HCT116 (cell line): ENCODE measurements around the gene GOLM1. TPM values are rescaled to one million over a fixed set of nuclear protein-coding genes. Genes with fewer than 3 reads are reported as not detected.

Source experiments
- ATAC-seq: fragments of 200-7000 bp; cut with Tn5 transposase; 2 replicates; pipeline ENCODE4 v1.9.1; 2020; ENCODE audit warnings: mild to moderate bottlenecking, moderate library complexity
- BruUV-seq: library from RNA; stranded (reverse); fragments of 400-500 nt; replicated peaks from 2 replicates; lab custom pipeline; 2021; lab: Mats Ljungman, UMichigan
- CTCF ChIA-PET: fragments of 300-600 bp; sonication (Branson Sonifier 250); formaldehyde crosslinking; loops from one replicate; lab custom pipeline; 2021; ENCODE audit warnings: antibody characterized with exemption; lab: Charles Lee
- POLR2A ChIA-PET: fragments of 300-600, 350-600 bp; sonication (Branson Sonifier 250); formaldehyde crosslinking; loops from one replicate; lab custom pipeline; 2021; ENCODE audit warnings: antibody characterized with exemption; lab: Charles Lee
- RAD21 ChIA-PET, 2 experiments: fragments of 300-600 bp; sonication (Branson Sonifier 250); formaldehyde crosslinking; loops; one replicate each; lab custom pipeline; 2023; ENCODE audit warnings: low total read pairs in 2 of 2; ENCODE audit not compliant: uncharacterized antibody in 2 of 2, unreplicated experiment in 2 of 2, low non-redundant PET in 1 of 2; lab: Charles Lee
- DNase-seq: peaks from one replicate; pipeline ENCODE4 v3.0.0-alpha.2; 2010; ENCODE audit warnings: low read depth, low spot score
- H2AFZ ChIP-seq: fragments of 200-600 bp; shearing (Covaris generic), sonication (generic); 2 replicates; pipeline ENCODE4 v1.6.1; 2017; ENCODE audit warnings: low read depth, mixed run types, mixed read lengths, antibody characterized with exemption, low read length; ENCODE audit not compliant: poor library complexity, severe bottlenecking
- H3K27ac ChIP-seq: 2 replicates; pipeline ENCODE4 v1.5.1; 2012; ENCODE audit warnings: low read depth, low read length
- H3K27me3 ChIP-seq: fragments of 200-600 bp; sonication (generic); 2 replicates; pipeline ENCODE4 v1.6.1; 2016; ENCODE audit warnings: mixed run types, low read length, mixed read lengths; ENCODE audit not compliant: insufficient read depth
- H3K36me3 ChIP-seq, 2 experiments: fragments of 200-500 bp in 1 of 2; fragments of 200-600 bp in 1 of 2; sonication (Bioruptor generic) in 1 of 2; sonication (generic) in 1 of 2; 2 replicates each; pipeline versions ENCODE4 v1.5.1 to v1.6.1; 2014 to 2016; ENCODE audit warnings: low read length in 2 of 2, inconsistent platforms in 1 of 2, mixed read lengths in 1 of 2, mixed run types in 1 of 2; ENCODE audit not compliant: insufficient read depth in 2 of 2, control insufficient read depth in 1 of 2
- H3K4me1 ChIP-seq, 2 experiments: fragments of 200-600 bp in 1 of 2; sonication (generic) in 1 of 2; 2 replicates each; pipeline versions ENCODE4 v1.5.1 to v1.6.1; 2012 to 2017; ENCODE audit warnings: low read length in 2 of 2, inconsistent platforms in 1 of 2, mild to moderate bottlenecking in 1 of 2, mixed read lengths in 1 of 2, mixed run types in 1 of 2, moderate library complexity in 1 of 2; ENCODE audit not compliant: insufficient read depth in 2 of 2, control insufficient read depth in 1 of 2
- H3K4me2 ChIP-seq: fragments of 200-600 bp; sonication (generic); 2 replicates; pipeline ENCODE4 v1.6.1; 2017; ENCODE audit warnings: mixed run types, low read length, mixed read lengths
- H3K4me3 ChIP-seq, 2 experiments: fragments of 200-600 bp in 1 of 2; sonication (generic) in 1 of 2; replicated peaks in 1 of 2; 2 replicates each; pipeline ENCODE4 v1.5.1; 2011 to 2016; ENCODE audit warnings: low read length in 2 of 2, control low read depth in 1 of 2, low read depth in 1 of 2, mild to moderate bottlenecking in 1 of 2, mixed read lengths in 1 of 2, mixed run types in 1 of 2
- H3K79me2 ChIP-seq: fragments of 200-600 bp; sonication (generic); 2 replicates; pipeline ENCODE4 v1.6.1; 2017; ENCODE audit warnings: mild to moderate bottlenecking, mixed run types, low read length, moderate library complexity, mixed read lengths; ENCODE audit not compliant: insufficient read depth
- H3K9ac ChIP-seq: fragments of 200-600 bp; sonication (generic); 2 replicates; pipeline ENCODE4 v1.6.1; 2016; ENCODE audit warnings: low read length, mixed read lengths
- H3K9me2 ChIP-seq: fragments of 200-600 bp; sonication (generic), shearing (Covaris generic); 2 replicates; pipeline ENCODE4 v1.6.1; 2017; ENCODE audit warnings: mixed run types, mild to moderate bottlenecking, moderate library complexity; ENCODE audit not compliant: insufficient read depth
- H3K9me3 ChIP-seq, 2 experiments: fragments of 200-500 bp in 1 of 2; fragments of 200-600 bp in 1 of 2; sonication (Bioruptor generic) in 1 of 2; sonication (generic) in 1 of 2; 2 replicates each; pipeline ENCODE4 v1.6.1; 2014 to 2017; ENCODE audit warnings: low read length in 2 of 2, mixed read lengths in 2 of 2, inconsistent platforms in 1 of 2, low read depth in 1 of 2, mild to moderate bottlenecking in 1 of 2, mixed run types in 1 of 2, moderate library complexity in 1 of 2; ENCODE audit not compliant: control insufficient read depth in 1 of 2, insufficient read depth in 1 of 2
- H4K20me1 ChIP-seq: fragments of 200-600 bp; sonication (generic), shearing (Covaris generic); 2 replicates; pipeline ENCODE4 v1.6.1; 2017; ENCODE audit warnings: mixed run types, mild to moderate bottlenecking, moderate library complexity; ENCODE audit not compliant: insufficient read depth
- CTCF ChIP-seq, 3 experiments: fragments of 200-600 bp in 1 of 3; sonication (generic) in 1 of 3; IDR thresholded peaks in 2 of 3; conservative IDR thresholded peaks in 1 of 3; 2 replicates each; pipeline ENCODE4 v1.5.1; 2012 to 2017; ENCODE audit warnings: low read depth in 2 of 3, low read length in 2 of 3, antibody characterized with exemption in 1 of 3, borderline replicate concordance in 1 of 3, control low read depth in 1 of 3, mild to moderate bottlenecking in 1 of 3, mixed read lengths in 1 of 3, mixed run types in 1 of 3, moderate library complexity in 1 of 3; ENCODE audit not compliant: insufficient read depth in 1 of 3
- EGR1 ChIP-seq: IDR thresholded peaks from 2 replicates; pipeline ENCODE4 v1.6.1; 2012; ENCODE audit warnings: low read depth
- ELF1 ChIP-seq: IDR thresholded peaks from 2 replicates; pipeline ENCODE4 v1.6.1; 2012; ENCODE audit warnings: low read depth, borderline replicate concordance
- FOSL1 ChIP-seq: IDR thresholded peaks from 2 replicates; pipeline ENCODE4 v1.6.1; 2012; ENCODE audit warnings: low read depth
- REST ChIP-seq: IDR thresholded peaks from 2 replicates; pipeline ENCODE4 v1.6.1; 2012; ENCODE audit warnings: low read depth
- SRF ChIP-seq: IDR thresholded peaks from 2 replicates; pipeline ENCODE4 v1.6.1; 2012; ENCODE audit warnings: low read depth
- TCF7L2 ChIP-seq: IDR thresholded peaks from 2 replicates; pipeline ENCODE4 v1.7.0; 2011; ENCODE audit warnings: borderline replicate concordance, inconsistent platforms; ENCODE audit not compliant: insufficient read depth, insufficient read length; ENCODE audit errors: extremely low read depth
- YY1 ChIP-seq: IDR thresholded peaks from 2 replicates; pipeline ENCODE4 v1.6.1; 2011; ENCODE audit warnings: low read length, low read depth, moderate library complexity, mild to moderate bottlenecking; ENCODE audit not compliant: insufficient replicate concordance; ENCODE audit errors: extremely low read depth
- ZFX ChIP-seq: fragments of 450-650 bp; IDR thresholded peaks from 2 replicates; pipeline ENCODE4 v1.6.1; 2017
- ZNF274 ChIP-seq: fragments of 200-500 bp; sonication (Bioruptor generic); IDR thresholded peaks from 2 replicates; pipeline ENCODE4 v1.6.1; 2014; ENCODE audit warnings: mild to moderate bottlenecking, low read depth, low read length, inconsistent platforms
- intact Hi-C: fragments of 100-400 bp; cut with micrococcal nuclease; formaldehyde crosslinking; loops from 2 replicates; pipeline ENCODE4 v1.10.0; 2022
- total RNA-seq: library from RNA; stranded (reverse); gene quantifications from one replicate; pipeline ENCODE4 v1.2.1, GENCODE V29; 2021; ENCODE audit not compliant: unreplicated experiment

Gene GOLM1
- total RNA-seq, 1 experiment from 2014 or later: 69.8 TPM

- Histone ChIP-seq H3K9me3 (no peaks in the 10 kb centered on the region), H3K27me3 (no peaks in the 10 kb centered on the region), H3K4me1 (no peaks in the 10 kb centered on the region), H3K9ac (no peak overlapping the region), H3K27ac (no peak overlapping the region), H4K20me1 (no peaks in the 10 kb centered on the region; the same call in 1 of the 2 replicates), H3K9me2 (no peaks in the 10 kb centered on the region), H3K79me2 (peaks cover 7% of the 10 kb centered on the region; the same call in 1 of the 2 replicates), H3K4me2 (no peak overlapping the region), H3K4me3 (no peak overlapping the region), H3K36me3 (peaks cover 0 to 5% of the 10 kb centered on the region in 2 experiments; a peak in 1 of 4 replicates), H2AFZ (no peak overlapping the region)
- intact Hi-C loops: no loop called here
- DNase-seq (no peak), ATAC-seq (no peak)
- BruUV-seq: no TSS peak
- CTCF ChIA-PET: no interaction called here
- POLR2A ChIA-PET: no interaction called here
- RAD21 ChIA-PET: no interaction called here
- TF ChIP-seq FOSL1 (no peak), SRF (no peak), YY1 (no peak), EGR1 (no peak), ZNF274 (no peak), ZFX (no peak), TCF7L2 (no peak), CTCF (IDR thresholded peaks at IDR 0.05 in 2 of 3, conservative IDR thresholded peaks at IDR 0.05 in 1 of 3; ENCODE audit: borderline replicate concordance in 1 of 3, insufficient read depth in 1 of 3, low read depth in 2 of 3, low read length in 2 of 3) (no peak), REST (no peak), ELF1 (no peak)
Observed at GRCh38 chr9:85995097-85995496, 104.3 kb downstream of the GOLM1 start.
